ENCODE measurements around the gene ZRSR2. TPM values are rescaled to one million over a fixed set of nuclear protein-coding genes. Genes with fewer than 3 reads are reported as not detected.
A peak's percentile ranks its signal among the peaks of the same experiment; 100 is the strongest.

ZRSR2 gene
- total and polyA plus RNA-seq, 2 of the 8 experiments (the other 6 are each of a cell fraction or from before 2014, with no cell fraction given) = 3.9 to 6.9 TPM

DNA sequence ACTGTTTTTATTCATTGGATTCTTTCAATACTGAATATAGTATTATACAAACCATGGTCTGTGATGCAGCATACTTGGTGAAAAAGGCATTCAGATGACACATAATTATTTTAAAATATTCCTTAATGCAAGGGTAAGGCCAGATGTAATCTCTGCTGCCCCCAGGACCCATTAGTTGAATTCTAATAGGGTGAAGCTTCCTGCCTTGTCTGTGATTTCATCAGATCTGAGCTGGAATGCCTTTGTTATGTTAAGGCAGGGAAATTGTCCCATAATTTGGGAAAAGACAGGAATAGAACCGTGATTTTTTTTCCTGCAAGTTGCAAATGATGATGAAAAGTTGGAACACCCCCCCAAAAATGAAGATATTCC is 26.1 kb downstream of the ZRSR2 start:
- Histone ChIP-seq H3K27ac (ENCODE audit: low read depth, low read length) (peak overlapping the region; percentile 45; the same call in 1 of the 2 replicates), H4K5ac (ENCODE audit: insufficient read length, low read depth, low read length) (no peak overlapping the region), H3K9ac (replicated peaks in 1 of 4; ENCODE audit: extremely low read depth in 1 of 4, low read depth in 3 of 4, low read length in 3 of 4) (no peak overlapping the region), H2AFZ (ENCODE audit: low read length) (no peak overlapping the region), H2BK20ac (ENCODE audit: low read length) (no peak overlapping the region), H3K56ac (replicated peaks; ENCODE audit: insufficient read length, low read depth, low read length) (no peak overlapping the region), H3K23me2 (ENCODE audit: low read depth, low read length) (no peaks in the 10 kb centered on the region), H3K18ac (ENCODE audit: extremely low read depth, low read length) (no peak overlapping the region; the same call in 1 of the 2 replicates), H2BK120ac (replicated peaks; ENCODE audit: low read depth, low read length) (no peak overlapping the region), H3K4me2 (ENCODE audit: insufficient read depth in 1 of 2, low read depth in 2 of 2, low read length in 2 of 2) (no peak overlapping the region), H3K4me1 (replicated peaks in 1 of 4; ENCODE audit: control insufficient read depth in 3 of 4, insufficient read depth in 4 of 4, low read length in 3 of 4) (peaks cover 1 to 10% (median 7%) of the 10 kb centered on the region in 4 experiments; a peak in 5 of 7 replicates), H4K91ac (replicated peaks; ENCODE audit: insufficient read length, low read length) (no peak overlapping the region), H2BK15ac (ENCODE audit: low read length) (no peak overlapping the region), H3K79me1 (ENCODE audit: low read depth, low read length) (no peaks in the 10 kb centered on the region), H3K27me3 (replicated peaks in 1 of 4; ENCODE audit: control insufficient read depth in 3 of 4, extremely low read depth in 1 of 4, insufficient read depth in 3 of 4, low read length in 3 of 4) (no peaks in the 10 kb centered on the region), H3K9me3 (ENCODE audit: insufficient read depth in 2 of 2, low read depth in 1 of 2, low read length in 1 of 2) (no peaks in the 10 kb centered on the region), H2AK5ac (ENCODE audit: low read depth, low read length) (no peak overlapping the region), H3K4ac (replicated peaks; ENCODE audit: insufficient read length, low read depth, low read length) (no peak overlapping the region), H3K14ac (ENCODE audit: insufficient read length) (no peak overlapping the region), H3K79me2 (ENCODE audit: control insufficient read depth in 1 of 2, insufficient read depth in 2 of 2, low read length in 2 of 2) (no peaks in the 10 kb centered on the region), H3K4me3 (ENCODE audit: extremely low read depth in 1 of 4, insufficient read depth in 2 of 4, low read depth in 3 of 4, low read length in 4 of 4) (no peak overlapping the region; a peak in 1 of 8 replicates), H3K36me3 (ENCODE audit: control insufficient read depth in 2 of 4, insufficient read depth in 4 of 4, low read length in 3 of 4) (peaks cover 0 to 26% (median 5%) of the 10 kb centered on the region in 4 experiments; a peak in 4 of 8 replicates), H2BK5ac (ENCODE audit: low read depth, low read length) (peak overlapping the region; percentile 6; the same call in 1 of the 2 replicates), H2BK12ac (ENCODE audit: low read depth, low read length) (peak overlapping the region; percentile 20; the same call in 1 of the 2 replicates), H4K20me1 (replicated peaks in 1 of 2; ENCODE audit: control insufficient read depth in 1 of 2, insufficient read depth in 2 of 2, low read length in 2 of 2) (no peaks in the 10 kb centered on the region), H3K23ac (ENCODE audit: insufficient read length) (no peak overlapping the region), H4K8ac (ENCODE audit: extremely low read depth, insufficient read depth, low read length) (no peak overlapping the region)
- FAIRE-seq (peak; percentile 52), DNase-seq (ENCODE audit: low read depth in 1 of 2, low spot score in 2 of 2) (no peak)
- CTCF ChIA-PET (ENCODE audit: partially characterized antibody) = interaction anchor here (0.5 to 2.1 kb wide), 11 partner anchors 9 to 723 kb away, joined by 3 to 6 read pairs (median 5); no protein-coding TSS in a partner anchor
- POLR2A ChIA-PET (ENCODE audit: partially characterized antibody) = interaction anchor here (1.3 to 1.4 kb wide), 4 partner anchors 10 to 903 kb away, joined by 3 to 9 read pairs (median 5); partner anchors contain the start of genes SYAP1 and ZRSR2
- 30% methylated on average over 1 of the region's 1 CpG; no CpG with 5 or more reads in 1 of the 2 experiments for WGBS, 2 experiments (ENCODE audit: extremely low coverage in 1 of 2, insufficient coverage in 1 of 2, insufficient read length in 1 of 2, insufficient replicate concordance in 2 of 2, low coverage in 1 of 2, low lambda C conversion rate in 2 of 2, missing lambda C conversion rate in 1 of 2)
- TF ChIP-seq RFX5 (IDR thresholded peaks at IDR 0.05; ENCODE audit: borderline replicate concordance, low read depth, low read length) (no peak), TEAD4 (IDR thresholded peaks at IDR 0.05; ENCODE audit: low read depth, low read length) (peak; percentile 64), RXRA (IDR thresholded peaks at IDR 0.05; ENCODE audit: insufficient read depth, low read depth, low read length) (no peak), TAF1 (IDR thresholded peaks at IDR 0.05; ENCODE audit: low read depth, low read length) (no peak), FOSL1 (IDR thresholded peaks at IDR 0.05; ENCODE audit: insufficient read depth, low read depth, low read length) (no peak), CEBPB (IDR thresholded peaks at IDR 0.05; ENCODE audit: low read depth, low read length) (peak; percentile 41; the same call in 1 of the 2 replicates), POU5F1 (IDR thresholded peaks at IDR 0.05; ENCODE audit: low read depth, low read length) (0 out of 2 replicates have a peak, but pooled peaks have one; percentile 35), BCL11A (IDR thresholded peaks at IDR 0.05; ENCODE audit: low read depth in 2 of 2, low read length in 2 of 2) (no peak), CBX5 (IDR thresholded peaks at IDR 0.05; ENCODE audit: low read depth, low read length) (no peak), SP1 (IDR thresholded peaks at IDR 0.05; ENCODE audit: low read depth, low read length) (no peak)

All from H1 (cell line).